GM06990 (cell line): ENCODE results near the gene MRPS12.

Experiments used
- DNase-seq: peaks from one replicate; pipeline ENCODE4 v3.0.0-alpha.2; 2011; ENCODE audit not compliant: insufficient read length; ENCODE audit errors: extremely low read depth
- H3K27me3 ChIP-seq: replicated peaks from 2 replicates; pipeline ENCODE4 v1.6.0; 2011; ENCODE audit warnings: low read length; ENCODE audit not compliant: control insufficient read depth, insufficient read depth
- H3K36me3 ChIP-seq: 2 replicates; pipeline ENCODE4 v1.5.1; 2011; ENCODE audit warnings: low read length; ENCODE audit not compliant: control insufficient read depth, insufficient read depth
- H3K4me3 ChIP-seq: replicated peaks from 2 replicates; pipeline ENCODE4 v1.5.1; 2011; ENCODE audit warnings: low read depth, mild to moderate bottlenecking, control low read depth, low read length
- TF ChIP-seq, protein P1 (sequence below): IDR thresholded peaks from 2 replicates; pipeline ENCODE4 v1.5.1; 2011; ENCODE audit warnings: low read length, control low read depth, mild to moderate bottlenecking, inconsistent platforms; ENCODE audit not compliant: insufficient read depth, poor library complexity, severe bottlenecking

MRPS12 gene

DNA sequence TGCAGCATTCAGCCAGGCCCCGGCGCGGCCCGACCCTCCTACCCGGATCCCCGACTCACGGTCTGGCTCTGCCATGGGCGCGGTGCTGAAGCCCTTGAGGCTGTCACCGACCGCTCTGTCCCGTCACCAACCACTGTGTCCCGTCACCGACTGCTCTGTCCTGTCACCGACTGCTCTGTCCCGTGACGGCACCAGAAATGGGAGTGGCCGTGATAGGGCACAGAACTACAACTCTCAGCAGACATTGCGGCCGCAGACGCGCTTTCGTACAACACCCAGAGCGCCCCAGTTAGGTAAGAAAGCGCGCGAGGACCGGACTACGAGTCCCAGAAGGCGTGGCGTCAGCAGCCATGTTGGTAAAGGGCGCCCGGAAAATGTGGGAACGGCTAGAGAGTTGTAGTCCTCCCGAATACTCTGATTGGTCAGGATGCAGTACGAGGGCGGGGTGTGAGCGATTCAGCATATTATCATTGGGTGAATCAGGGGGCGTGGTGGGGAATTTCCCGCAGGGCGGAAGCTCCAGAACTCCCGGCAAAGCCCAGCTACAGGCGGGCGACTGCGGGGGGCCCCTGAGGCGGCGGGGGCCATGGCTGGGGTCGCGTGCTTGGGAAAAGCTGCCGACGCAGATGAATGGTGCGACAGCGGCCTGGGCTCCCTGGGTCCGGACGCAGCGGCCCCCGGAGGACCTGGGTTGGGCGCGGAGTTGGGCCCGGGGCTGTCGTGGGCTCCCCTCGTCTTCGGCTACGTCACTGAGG, 31.1 kb upstream of the MRPS12 start, which contains the start of the genes NFKBIB and SIRT2:
NFKBIB (plus strand) TSS at position 523 of the 755 bp plus-strand sequence; CDS start at position 587, 64 bp downstream.
SIRT2 (minus strand) TSS at position 172 of the 755 bp plus-strand sequence; CDS start at position 75, 97 bp downstream.
- Histone ChIP-seq H3K27me3 (no peaks in the 10 kb centered on the region), H3K4me3 (peak within 1 kb of the TSS; percentile 77), H3K36me3 (no peaks in the 10 kb centered on the region)
- TF ChIP-seq, protein P1, sequence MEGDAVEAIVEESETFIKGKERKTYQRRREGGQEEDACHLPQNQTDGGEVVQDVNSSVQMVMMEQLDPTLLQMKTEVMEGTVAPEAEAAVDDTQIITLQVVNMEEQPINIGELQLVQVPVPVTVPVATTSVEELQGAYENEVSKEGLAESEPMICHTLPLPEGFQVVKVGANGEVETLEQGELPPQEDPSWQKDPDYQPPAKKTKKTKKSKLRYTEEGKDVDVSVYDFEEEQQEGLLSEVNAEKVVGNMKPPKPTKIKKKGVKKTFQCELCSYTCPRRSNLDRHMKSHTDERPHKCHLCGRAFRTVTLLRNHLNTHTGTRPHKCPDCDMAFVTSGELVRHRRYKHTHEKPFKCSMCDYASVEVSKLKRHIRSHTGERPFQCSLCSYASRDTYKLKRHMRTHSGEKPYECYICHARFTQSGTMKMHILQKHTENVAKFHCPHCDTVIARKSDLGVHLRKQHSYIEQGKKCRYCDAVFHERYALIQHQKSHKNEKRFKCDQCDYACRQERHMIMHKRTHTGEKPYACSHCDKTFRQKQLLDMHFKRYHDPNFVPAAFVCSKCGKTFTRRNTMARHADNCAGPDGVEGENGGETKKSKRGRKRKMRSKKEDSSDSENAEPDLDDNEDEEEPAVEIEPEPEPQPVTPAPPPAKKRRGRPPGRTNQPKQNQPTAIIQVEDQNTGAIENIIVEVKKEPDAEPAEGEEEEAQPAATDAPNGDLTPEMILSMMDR, result no peak
- peak; percentile 96 for DNase-seq

DNA sequence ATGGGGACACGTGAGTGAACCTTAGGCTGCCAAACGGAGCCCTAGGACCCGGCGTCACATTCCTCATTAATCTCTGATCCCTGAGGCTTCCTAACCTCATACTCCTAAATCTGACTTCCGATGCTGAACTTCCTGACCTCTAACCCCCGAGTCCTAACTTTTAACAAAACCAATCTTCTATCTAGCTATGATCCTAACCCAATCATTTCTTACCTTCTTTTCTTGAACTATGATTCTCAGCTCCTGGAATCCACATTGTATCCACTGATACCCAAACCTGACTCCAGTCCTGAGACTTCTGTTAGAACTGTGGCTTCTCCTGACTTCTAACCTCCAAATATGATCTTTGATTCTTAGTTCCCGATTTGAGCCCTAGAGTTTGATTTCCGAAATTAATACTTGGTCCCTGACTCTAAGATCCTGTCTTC, 30.5 kb upstream of the MRPS12 start:
- Histone ChIP-seq H3K4me3 (peak overlapping the region; percentile 74), H3K27me3 (no peaks in the 10 kb centered on the region), H3K36me3 (no peaks in the 10 kb centered on the region)
- DNase-seq, result no peak
- TF ChIP-seq, protein P1, result no peak

DNA sequence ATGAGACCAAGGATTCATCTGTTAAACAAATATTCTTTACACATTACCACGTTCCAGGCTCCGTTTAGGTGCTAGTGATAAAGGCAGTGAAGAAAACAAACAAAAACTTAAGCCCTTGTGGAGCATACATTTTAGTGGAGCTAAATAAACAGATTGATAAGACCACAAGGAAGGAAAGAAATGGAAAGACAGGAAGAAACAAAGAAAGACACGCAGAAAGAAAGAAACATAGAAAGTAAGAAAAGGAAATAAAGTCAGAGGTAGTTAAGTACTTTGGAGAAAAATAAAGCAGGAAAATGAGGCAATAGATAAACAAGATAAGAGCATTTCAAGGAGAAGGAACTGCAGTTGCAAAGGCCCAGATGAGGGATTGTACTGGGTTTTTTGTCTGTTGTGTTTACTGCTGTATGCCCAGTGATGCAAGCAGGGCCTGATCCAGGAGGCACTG, 30.0 kb upstream of the MRPS12 start:
- Histone ChIP-seq H3K27me3 (no peaks in the 10 kb centered on the region), H3K4me3 (peak overlapping the region; percentile 74), H3K36me3 (no peaks in the 10 kb centered on the region)
- TF ChIP-seq, protein P1, result no peak
- DNase-seq, result no peak

DNA sequence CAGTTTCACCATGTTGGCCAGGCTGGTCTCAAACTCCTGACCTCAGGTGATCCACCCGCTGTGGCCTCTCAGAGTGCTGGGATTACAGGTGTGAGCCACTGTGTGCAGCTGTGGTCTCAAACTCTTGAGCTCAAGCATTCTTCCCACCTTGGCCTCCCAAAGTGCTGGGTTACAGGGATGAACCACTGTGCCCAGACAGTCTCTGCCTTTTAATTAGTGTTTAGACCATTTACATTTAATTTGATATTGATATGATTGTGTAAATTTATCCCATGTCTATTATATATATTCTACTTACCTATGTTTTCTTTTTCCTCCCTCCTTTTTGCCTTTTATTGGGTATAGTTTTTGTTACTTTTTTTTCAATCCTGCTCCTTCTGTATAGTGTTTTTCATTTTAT, 29.1 kb upstream of the MRPS12 start:
- TF ChIP-seq, protein P1, result no peak
- no peak overlapping the region for H3K4me3 ChIP-seq
- H3K27me3 ChIP-seq, result no peaks in the 10 kb centered on the region
- H3K36me3 ChIP-seq, result peaks cover 2% of the 10 kb centered on the region
- DNase-seq, result no peak

DNA sequence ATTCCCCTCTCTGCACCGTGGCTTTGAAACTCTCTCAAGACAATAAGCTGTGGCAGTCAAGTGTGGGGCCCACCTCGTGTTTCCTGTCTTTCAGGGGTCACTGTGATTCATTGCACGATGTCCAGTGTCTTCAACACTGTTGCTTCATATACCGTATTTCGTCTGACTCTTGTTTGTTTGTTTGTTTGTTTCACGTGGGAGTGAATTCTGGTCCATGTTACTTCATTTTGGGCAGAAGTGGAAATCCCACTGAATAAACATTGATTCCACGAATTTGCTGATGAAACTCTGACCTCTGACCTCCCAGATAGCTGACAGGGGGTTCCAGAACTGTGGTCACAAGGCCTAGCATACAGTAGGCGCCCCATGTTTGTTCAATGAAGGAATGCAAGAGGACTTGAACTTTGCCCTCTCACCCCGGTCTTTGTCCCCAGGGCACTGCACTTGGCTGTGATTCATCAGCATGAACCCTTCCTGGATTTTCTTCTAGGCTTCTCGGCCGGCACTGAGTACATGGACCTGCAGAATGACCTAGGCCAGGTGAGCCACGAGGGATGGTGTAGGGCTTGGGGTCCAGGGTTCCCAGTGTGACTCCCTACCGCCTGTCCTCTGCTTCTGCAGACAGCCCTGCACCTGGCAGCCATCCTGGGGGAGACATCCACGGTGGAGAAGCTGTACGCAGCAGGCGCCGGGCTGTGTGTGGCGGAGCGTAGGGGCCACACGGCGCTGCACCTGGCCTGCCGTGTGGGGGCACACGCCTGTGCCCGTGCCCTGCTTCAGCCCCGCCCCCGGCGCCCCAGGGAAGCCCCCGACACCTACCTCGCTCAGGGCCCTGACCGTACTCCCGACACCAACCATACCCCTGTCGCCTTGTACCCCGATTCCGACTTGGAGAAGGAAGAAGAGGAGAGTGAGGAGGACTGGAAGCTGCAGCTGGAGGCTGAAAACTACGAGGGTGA, 25.9 kb upstream of the MRPS12 start:
- peaks cover 9% of the 10 kb centered on the region for H3K36me3 ChIP-seq
- H3K4me3 ChIP-seq, result no peak overlapping the region
- TF ChIP-seq, protein P1, result no peak
- no peaks in the 10 kb centered on the region for H3K27me3 ChIP-seq
- DNase-seq, result no peak
